GM21390 (cell line): ENCODE measurements around the gene FHOD3.

Experiments
- ATAC-seq: cut with Tn5 transposase; IDR thresholded peaks from one replicate; pipeline ENCODE4 v1.9.1; 2021; ENCODE audit not compliant: unreplicated experiment

Gene FHOD3

DNA sequence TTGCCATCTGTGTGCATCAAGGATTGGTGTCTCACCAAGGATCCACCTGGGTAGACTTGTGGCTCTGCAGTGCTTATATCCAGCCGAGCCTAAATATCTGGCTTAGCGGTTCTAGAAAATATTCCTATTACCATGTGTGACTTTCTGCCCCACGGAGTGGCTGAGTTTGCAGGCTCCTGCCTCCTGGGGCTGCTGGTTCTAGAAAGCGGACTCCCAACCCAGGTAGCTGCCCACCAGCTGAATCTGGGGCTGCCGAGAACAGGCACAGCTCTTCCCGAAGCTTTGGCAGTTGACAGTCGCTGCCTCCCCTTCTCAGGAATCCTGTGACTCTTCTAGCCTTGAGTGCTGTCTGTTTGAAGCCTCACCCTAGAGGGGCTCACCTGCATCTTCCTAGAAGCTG, 426.7 kb downstream of the FHOD3 start:
- no peak for ATAC-seq

DNA sequence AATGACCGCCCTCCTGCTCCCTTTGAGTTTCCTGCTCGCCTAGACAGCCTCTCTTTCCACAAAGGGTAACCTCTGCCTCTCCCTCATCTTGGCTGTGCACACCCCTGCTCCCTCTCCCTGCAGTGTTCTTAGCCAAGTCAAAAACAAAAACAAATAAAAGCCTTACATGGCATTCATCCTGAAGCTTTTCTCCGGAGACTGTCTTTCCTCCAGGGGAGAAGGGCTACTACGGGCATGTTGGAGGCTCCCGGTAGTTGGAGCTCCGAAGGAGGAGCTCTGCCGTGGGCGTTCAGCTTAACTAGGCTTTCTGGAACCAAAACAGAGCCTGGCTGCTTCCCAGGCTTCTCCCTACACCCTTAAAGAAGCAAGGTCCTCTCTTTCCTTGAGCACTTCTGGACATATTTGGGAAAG, 427.1 kb downstream of the FHOD3 start:
- ATAC-seq = no peak

DNA sequence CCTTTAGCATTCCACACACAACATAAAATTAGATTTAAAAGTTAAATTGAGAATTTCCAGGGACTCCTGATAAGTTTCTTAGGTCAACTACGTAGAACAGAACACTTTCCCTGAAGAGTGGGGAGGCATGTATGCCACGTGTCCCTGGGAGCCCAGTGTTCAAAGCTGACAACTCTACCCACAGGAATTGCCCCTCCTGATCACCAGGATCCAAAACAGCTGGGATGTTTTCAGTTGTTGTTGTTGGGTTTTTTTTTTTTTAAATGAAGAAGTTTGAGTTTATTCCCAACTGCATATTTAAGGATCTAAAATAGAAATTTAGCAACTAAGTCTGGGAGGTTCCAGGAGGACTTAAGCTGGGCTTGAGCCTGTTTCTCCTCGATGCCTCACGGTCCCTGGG, 430.8 kb downstream of the FHOD3 start:
- ATAC-seq = no peak

DNA sequence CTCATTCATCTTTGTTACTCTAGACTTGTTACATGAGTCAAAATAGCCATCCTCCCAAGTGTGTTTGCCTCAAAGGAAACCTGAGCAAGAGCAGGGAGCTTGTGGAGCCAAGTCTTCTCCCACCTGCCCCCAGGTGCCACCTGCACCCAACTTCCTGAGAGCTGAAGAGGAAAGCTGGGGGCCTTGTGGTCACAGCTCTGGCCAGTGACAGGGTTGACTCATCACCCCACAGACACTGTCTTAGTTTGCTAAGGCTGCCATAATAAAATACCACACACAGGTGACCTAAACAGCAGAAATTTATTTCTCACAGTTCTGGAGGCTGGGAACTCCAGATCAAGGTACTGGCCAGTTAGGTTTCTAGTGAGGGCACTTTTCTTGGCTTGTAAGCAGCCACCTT, 431.7 kb downstream of the FHOD3 start:
- ATAC-seq = no peak

DNA sequence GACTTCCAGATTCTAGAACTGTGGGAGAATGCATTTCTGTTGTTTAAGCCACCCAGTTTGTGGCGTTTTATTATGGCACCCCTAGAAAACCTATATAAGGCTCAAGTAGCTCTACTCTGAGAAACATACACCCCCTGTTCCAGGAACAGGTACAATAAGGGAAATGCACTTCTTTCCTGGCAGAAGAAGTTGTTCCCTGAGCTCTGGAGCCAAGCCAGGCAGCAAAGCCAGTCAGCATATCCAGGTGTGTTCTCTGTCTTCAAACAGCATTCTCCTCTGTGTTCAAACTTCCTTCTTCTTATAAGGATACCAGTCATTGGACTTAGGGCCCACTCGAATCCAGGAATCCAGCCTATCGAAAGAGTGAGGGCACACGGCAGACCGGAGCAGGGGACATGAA, 434.8 kb downstream of the FHOD3 start:
- ATAC-seq = no peak

DNA sequence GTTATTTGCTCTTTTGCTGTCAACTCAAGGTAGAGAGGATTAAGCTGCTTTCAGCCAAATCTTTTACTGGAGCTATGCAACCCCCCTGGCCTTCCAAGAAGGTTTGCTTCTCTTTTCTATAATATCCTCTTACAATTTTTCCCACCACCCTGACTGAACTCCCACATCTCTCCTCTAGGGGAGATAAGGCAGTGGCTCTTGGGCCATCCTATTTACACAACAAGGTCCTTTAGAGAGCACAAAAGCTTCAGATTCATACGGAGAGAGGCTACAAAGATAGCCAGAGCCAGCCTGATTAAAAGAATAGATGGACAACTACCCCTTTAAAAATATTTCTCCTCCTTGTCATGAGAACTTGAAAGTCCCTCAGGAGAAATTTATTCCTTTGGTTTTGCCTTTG, 435.6 kb downstream of the FHOD3 start:
- no peak for ATAC-seq

DNA sequence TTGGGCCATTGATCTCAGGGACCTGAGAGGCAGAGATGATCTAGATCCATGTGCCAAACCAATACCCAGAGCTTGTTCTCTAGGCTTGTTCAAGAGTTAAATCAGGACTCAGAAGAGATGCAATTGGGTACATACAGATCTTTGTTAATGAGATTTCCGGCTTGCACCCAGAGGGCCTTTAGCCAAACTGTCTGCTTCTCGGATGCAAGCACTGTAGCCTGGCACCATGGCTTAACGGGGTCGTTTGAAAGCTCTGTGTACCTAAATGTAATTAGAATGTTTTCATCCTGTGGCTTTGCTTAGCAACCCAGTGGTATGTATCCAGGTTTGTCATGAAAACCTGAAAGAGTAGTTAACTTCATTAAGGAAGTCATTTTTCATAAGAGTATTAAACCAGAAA, 437.1 kb downstream of the FHOD3 start:
- no peak for ATAC-seq

DNA sequence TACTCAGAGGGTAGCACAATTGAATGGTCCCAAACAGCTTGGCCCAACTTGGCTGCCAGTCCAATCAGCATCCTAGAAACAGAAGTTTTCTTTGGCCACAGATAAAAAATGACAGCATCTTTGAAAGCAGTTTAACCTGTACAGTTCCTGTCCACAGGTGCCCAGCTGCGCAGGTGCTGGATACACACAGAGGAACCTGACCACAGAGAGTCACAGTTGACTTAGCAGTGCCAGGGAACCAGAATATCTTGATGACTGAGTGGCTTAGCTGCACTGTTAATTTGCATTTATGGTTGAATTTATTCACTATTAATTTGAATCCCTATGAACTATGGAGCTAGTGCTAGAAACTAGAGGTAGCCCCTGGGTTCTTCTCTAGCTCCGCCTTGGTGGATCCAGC, 437.6 kb downstream of the FHOD3 start:
- ATAC-seq = no peak

DNA sequence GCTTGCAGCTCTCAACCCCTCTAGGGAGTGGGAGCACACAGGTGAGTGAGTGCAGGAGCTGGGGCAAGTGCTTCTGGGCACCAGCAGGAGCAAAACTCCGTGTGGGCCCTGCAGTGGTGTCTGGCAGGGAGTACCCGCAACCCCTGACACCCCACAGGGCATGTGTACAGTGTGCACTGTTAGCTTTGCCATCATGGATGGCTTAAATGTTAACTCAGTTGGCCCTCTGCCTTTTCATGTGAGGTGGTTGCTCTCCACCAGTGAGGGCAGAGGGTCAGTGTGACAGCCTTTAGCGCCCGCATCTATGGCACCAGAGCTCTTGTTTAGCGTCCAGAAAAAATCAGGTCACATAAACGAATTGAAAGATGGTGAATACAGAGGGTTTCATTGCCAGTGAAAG, 438.6 kb downstream of the FHOD3 start:
- ATAC-seq = no peak

DNA sequence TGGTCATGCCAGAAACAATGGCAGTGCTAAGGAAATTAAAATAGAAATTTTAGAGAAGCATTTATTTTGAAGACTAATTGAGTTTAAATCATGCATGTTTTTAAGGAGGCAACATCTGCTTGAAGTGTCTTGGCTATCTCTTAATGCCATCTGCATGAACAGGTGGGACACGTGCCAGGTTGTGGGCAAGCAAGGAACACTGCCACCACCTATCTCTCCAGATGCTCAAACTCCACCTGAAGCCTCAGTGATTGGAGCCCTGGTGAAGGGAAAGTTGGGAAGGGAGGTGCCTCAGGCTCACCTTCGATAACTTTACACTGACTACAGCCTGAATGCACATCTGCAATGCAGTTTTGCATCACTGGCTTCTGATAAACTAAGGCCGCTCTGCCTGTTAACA, 439.8 kb downstream of the FHOD3 start:
- no peak for ATAC-seq

DNA sequence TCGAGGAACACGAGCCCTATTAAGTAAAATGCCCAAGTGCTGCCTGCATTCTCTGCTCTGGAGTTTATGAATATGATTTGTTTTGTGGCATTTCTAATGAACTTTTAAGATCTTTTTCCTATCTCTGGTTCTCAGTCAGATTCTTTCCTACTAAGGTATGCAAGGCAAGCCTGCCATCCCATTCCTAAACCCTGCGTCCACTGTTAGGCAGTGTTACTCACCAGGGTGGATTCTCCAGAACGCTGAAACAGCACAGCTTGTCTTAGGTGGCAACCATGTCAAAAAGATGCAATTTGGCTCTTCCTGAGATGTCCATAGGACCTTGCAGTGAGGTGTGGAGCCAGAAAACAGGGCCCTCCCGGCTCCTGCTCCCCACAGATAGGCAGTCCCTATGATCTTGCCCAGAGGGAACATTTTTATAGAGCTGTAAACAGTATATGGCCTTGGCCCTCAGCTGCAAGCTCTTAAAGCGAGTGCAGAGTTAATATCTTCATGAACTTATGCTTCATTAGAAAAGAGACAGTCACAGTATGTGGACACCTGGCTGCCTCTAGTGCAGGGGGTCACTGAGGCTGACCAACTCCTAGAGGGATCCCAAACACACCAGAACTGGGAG, 446.9 kb downstream of the FHOD3 start:
- no peak for ATAC-seq

DNA sequence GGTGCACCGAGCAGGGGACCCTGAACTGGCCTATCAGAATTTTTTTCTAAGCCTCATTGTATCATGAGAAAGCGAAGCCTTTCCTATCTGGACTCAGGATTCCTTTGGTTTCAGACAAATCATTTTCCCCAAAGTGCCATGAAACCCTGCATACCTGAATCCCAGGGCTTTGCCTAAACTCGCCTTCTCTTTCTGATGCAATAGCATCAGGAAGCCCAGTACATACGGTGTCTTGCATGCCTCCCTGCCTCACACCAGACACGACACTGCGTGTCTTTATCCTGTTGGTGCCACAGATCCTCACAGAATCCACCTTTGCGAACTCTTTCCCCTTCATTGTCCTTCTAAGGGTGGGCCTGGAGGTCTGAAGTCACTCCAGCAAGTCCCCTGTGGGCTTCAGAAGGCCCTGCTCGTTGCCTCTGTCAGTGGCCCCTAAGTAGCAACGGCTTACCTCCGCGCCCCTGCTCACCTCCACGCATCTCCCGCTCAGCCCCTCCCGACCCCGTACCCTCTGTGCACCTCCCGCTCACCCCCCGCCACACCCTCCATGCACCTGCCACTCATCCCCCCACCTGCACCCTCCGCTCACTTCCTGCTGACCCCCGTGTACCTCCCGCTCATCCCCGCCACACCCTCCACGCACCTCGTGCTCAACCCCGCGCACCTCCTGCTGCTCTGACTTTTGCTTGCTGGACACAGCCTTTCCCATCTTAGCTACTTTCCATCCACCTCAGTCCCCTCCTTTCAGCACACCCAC, 447.9 kb downstream of the FHOD3 start:
- ATAC-seq = no peak

DNA sequence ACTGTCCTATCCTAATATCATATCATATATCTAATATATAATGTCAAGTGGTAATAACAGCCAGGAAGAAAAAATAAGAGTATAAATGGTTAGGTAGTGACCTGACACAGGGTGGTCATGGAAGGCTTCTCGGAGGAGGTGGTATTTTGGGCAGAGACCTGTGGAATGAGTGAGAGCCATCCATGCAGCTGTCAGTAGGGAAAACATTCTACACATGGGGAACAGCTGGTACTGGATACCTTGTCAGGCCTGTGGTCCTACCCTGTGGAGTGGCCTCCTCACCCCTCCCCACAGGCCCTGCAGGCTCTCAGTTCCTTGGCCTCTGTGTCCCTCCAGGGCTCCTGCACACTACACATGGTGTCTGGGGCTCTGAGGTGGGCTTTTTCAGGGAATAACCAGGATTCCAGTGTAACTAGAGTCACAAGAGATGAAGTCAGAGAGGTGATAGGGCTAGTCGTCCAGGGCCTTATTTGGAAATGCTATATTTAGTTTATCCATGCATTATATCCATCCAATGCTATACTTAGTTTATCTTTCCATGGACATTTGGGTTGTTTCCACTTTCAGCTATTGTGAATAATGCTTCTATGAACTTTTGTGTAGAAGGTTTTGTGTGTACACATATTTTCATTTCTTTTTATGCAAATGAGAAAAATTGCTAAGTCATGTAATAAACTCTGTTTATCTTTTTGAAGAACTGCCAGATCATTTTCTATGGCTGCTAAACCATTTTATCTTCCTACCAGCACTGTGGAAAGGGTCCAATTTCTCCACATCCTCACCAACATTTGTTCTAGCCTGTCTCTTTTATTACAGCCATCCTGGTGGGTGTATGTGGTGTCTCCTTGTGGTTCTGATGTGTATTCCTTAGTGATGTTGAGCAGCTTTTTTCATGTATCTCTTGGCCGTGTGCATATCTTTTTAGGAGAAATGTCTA, 455.7 kb downstream of the FHOD3 start:
- no peak for ATAC-seq

DNA sequence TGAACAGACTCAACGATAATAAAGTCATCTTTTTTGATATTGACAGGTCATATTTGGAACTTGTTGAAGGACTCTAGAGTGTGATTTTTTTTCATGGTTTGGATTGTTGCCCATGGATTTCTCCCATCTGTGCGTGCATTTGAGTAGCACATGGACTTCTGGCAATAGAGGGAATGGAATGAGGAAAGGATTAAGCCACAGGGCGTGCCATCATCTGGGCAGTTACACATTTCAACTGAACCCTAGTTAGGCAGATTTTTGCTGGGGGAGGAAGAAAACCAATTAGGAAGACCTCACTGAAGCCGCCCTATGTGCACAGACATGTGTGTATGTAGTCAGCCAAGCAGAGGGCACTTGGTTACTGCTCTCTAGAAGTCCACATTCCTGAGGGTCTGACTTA, 458.7 kb downstream of the FHOD3 start:
- ATAC-seq = no peak

DNA sequence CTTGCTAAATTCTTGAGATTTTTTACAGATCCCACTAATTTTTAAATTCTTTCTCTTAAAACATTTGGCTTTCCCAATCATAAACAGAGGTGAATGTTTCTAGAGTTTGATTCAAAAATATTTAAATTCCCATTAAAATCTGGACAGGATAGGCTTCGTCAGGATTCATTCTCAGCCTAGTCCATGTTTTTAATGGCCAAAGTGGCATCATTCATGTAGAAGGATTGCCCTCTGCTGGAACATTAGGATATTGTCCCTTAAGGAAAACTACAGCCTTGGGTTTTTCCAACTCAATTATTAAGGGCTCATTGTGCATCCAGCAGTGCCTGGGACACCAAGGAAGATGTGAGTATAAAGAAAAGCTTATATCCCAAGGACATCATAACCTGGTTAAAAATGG, 459.6 kb downstream of the FHOD3 start:
- no peak for ATAC-seq

DNA sequence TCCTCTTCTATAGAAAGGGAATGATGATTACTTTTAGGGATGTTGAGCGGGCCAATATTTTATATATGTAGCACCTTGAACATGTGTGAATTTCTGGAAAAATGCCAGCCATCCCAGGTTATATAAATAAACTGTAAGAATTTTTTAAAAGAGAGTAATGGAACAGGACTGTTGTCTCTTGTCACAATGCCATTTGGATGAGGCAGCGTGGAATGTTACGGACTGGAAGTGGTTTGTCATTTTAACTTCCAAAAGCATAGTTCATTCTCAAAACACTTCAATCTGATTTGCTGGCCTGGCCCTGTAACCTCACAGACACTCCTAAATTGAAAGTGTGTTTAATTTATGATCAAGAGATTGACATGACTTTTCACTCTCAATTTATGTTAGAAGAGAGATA, 460.5 kb downstream of the FHOD3 start:
- ATAC-seq = no peak

DNA sequence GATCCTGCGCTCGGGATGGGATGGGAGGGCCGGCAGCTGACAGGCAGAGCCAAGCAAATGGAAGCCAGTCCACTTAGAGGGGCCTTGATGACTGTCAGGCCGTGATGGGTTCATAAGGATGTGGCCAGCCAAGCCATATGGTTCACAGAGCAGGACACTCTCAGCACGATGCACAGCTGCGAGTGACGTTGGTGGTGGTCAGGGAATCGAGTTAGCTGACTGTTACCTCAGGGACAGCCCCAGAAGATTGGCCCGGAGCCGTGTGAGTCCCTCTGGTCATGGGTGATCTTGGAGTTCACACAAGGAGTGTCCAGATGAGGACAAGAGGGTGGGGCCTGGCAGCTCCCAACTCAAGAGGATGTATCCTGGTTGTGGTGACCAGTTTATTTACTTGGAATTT, 461.1 kb downstream of the FHOD3 start:
- no peak for ATAC-seq

DNA sequence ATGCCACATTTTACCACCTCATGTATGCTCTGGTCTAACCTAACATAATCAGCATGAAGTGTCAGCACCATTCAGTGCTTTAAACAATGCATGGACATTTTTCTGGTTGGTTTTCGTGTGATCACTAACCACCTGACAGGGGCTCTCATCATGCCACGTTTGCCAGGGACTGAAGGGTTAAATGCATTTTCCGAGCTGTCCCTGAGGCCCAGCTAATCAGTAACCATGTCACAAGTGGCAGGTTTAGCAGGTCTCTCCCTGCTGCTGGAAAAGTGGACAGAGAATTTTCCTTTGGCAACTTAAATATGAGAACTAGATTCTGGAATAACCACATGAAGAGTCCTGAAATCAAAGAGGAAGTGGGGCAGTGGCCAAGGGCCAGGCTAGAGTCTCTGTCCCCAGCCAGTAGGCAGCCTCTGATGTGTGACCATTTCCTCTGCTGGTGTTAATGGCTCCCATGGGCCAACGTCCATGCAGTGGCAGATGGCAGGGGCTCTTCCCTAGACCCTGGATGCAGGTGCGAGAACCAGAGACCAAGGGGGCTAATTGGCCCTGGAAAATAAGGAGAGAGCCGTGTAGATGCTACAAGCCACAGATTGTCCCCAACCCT, 461.8 kb downstream of the FHOD3 start:
- no peak for ATAC-seq

DNA sequence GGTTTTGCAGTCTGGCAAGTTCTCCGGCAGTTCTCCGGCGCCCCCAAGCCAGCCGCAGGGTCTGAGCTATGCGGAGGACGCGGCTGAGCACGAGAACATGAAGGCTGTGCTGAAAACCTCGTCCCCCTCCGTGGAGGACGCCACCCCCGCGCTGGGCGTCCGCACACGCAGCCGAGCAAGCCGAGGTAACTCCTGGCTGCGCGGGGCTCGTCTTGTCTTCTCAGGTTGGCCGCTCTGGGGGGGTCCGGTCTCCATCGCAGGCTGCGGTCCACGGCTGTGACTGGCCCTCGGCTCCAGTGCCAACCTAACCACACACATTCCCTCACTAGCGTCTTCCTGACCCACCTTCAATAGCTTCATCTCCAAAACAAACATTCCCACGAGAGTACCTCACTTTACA, 463.1 kb downstream of the FHOD3 start:
- no peak for ATAC-seq

DNA sequence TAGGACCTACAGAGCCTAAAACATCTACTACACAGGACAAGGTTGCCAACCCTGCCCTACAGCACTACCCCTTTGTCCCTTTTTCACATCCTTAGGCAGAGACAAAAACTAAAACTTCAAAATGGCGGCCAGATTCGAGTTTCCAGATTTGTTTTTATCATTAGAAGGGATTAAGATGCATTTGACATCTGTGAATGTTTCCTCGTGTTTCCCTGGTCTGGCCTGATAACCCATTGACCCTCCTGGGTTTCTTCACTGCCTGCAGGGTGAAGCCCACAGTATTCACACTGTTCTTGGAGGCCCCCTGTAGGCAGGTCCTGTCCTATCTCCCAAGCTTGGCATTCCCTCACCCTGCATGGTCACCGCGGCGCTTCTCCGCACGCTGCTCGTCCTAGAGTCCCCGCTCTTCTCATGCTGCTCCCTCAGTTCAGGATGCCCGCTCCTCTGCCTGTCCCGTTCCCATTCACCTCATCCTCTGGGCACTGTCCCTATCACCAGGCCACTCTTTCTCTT, 463.7 kb downstream of the FHOD3 start:
- no peak for ATAC-seq

DNA sequence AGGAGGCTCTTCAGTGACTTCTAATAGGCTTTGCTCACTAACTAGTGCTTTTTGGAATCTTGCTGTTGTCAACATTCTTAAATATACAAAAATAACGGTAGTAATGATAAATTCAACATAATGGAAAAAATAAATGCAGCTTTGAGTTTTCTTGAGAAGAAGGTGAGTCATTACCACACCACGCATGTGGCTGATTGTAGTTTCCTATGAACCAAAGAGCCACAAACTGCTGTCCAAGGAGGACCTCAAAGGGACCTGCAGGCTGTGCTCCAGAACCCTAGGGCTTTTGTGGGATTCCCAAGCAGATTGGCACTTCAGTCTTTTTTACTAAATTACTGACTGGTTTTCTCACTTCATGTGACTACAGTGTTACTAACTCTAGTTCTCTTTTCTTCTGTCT, 464.6 kb downstream of the FHOD3 start:
- ATAC-seq = no peak
